Osteoblast (primary cell): ENCODE results near the gene GLI1. TPM values are rescaled to one million over a fixed set of nuclear protein-coding genes. Genes with fewer than 3 reads are reported as not detected.

Experiments used
- DNase-seq: peaks from one replicate; pipeline ENCODE4 v3.0.0; 2011; ENCODE audit warnings: low spot score, mixed read lengths; ENCODE audit not compliant: insufficient read length; ENCODE audit errors: missing footprints
- H2AFZ ChIP-seq: 2 replicates; pipeline ENCODE4 v1.6.0; 2011; ENCODE audit warnings: mild to moderate bottlenecking, low read length
- H3K27ac ChIP-seq: 2 replicates; pipeline ENCODE4 v1.5.1; 2011; ENCODE audit warnings: mild to moderate bottlenecking, low read depth, low read length, moderate library complexity
- H3K27me3 ChIP-seq: 2 replicates; pipeline ENCODE4 v1.6.0; 2012; ENCODE audit warnings: mild to moderate bottlenecking, control low read depth, inconsistent platforms, low read length, moderate library complexity; ENCODE audit not compliant: insufficient read depth
- H3K36me3 ChIP-seq: 2 replicates; pipeline ENCODE4 v1.5.1; 2011; ENCODE audit warnings: mild to moderate bottlenecking, low read length, control low read depth, moderate library complexity; ENCODE audit not compliant: insufficient read depth
- H3K4me1 ChIP-seq: 2 replicates; pipeline ENCODE4 v1.5.1; 2011; ENCODE audit warnings: mild to moderate bottlenecking, low read length, control low read depth, moderate library complexity; ENCODE audit not compliant: insufficient read depth
- H3K4me2 ChIP-seq: 2 replicates; pipeline ENCODE4 v1.6.0; 2011; ENCODE audit warnings: mild to moderate bottlenecking, low read length; ENCODE audit not compliant: insufficient read depth
- H3K4me3 ChIP-seq: fragments of 200-600 bp; sonication (generic); 3 replicates; pipeline ENCODE4 v1.5.1; 2012; ENCODE audit warnings: mild to moderate bottlenecking, low read length, inconsistent platforms; ENCODE audit not compliant: insufficient read depth
- H3K79me2 ChIP-seq: 2 replicates; pipeline ENCODE4 v1.6.0; 2012; ENCODE audit warnings: mild to moderate bottlenecking, low read length, control low read depth, inconsistent platforms; ENCODE audit not compliant: insufficient read depth
- H3K9me3 ChIP-seq: 2 replicates; pipeline ENCODE4 v1.5.1; 2011; ENCODE audit warnings: low read depth, low read length, control low read depth
- H4K20me1 ChIP-seq: 2 replicates; pipeline ENCODE4 v1.6.0; 2012; ENCODE audit warnings: mild to moderate bottlenecking, low read length, control low read depth; ENCODE audit not compliant: insufficient read depth
- total RNA-seq: library from RNA; depleted of rRNA; stranded (reverse); fragments of >200 nt; gene quantifications from 2 replicates; pipeline ENCODE4 v1.2.3, GENCODE V29; 2012
- TF ChIP-seq, protein P1 (sequence below): IDR thresholded peaks from 2 replicates; pipeline ENCODE4 v1.5.1; 2011; ENCODE audit warnings: mild to moderate bottlenecking, low read depth, low read length, moderate library complexity; ENCODE audit errors: extremely low read depth

The GLI1 gene
- total RNA-seq, 1 donor: 0.36 TPM

DNA sequence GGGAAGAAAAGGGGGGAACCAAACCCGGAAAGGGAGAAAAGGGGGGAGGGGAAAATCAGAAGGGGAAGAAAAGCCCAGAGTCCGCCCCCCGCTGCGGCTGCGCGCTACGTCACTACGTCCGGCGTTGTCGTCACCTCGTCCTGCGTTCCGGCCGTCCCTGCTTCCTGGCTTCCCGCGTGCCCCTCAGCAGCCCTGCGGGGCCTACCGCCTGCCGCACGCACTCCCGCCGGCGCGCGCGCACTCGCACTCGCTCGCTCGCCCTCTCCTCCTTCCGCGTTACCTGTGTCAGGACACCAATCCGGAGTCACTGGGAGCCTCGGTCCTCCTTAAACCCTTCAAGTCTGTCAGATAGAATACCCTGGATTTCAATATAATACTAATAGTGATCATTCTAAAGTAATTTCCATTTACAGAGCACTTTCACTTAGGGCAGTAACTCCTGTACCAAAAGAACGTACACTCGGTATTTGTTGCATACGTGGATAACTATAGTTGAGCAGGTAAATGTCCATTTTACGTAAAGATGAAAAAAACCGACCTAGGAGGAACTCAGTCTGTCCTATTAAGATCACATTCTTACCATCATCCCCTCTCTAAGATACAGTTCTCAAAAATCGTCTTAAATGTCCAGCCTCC, 28.5 kb upstream of the GLI1 start, which contains the start of gene R3HDM2:
Gene R3HDM2, minus strand, starts transcription at position 113 of the 636 bp plus-strand sequence. CDS start 120,615 bp downstream, outside the sequence.
- Histone ChIP-seq H3K79me2 (peaks cover 41% of the 10 kb centered on the region), H3K27me3 (no peaks in the 10 kb centered on the region), H3K36me3 (no peaks in the 10 kb centered on the region), H4K20me1 (no peaks in the 10 kb centered on the region), H3K4me2 (peak within 1 kb of the TSS; percentile 81), H3K4me3 (peak within 1 kb of the TSS; percentile 77), H3K9me3 (no peaks in the 10 kb centered on the region), H2AFZ (peak within 1 kb of the TSS; percentile 92), H3K4me1 (peaks cover 12% of the 10 kb centered on the region), H3K27ac (peak within 1 kb of the TSS; percentile 89)
- DNase-seq: peak; percentile 100
- TF ChIP-seq, protein P1, sequence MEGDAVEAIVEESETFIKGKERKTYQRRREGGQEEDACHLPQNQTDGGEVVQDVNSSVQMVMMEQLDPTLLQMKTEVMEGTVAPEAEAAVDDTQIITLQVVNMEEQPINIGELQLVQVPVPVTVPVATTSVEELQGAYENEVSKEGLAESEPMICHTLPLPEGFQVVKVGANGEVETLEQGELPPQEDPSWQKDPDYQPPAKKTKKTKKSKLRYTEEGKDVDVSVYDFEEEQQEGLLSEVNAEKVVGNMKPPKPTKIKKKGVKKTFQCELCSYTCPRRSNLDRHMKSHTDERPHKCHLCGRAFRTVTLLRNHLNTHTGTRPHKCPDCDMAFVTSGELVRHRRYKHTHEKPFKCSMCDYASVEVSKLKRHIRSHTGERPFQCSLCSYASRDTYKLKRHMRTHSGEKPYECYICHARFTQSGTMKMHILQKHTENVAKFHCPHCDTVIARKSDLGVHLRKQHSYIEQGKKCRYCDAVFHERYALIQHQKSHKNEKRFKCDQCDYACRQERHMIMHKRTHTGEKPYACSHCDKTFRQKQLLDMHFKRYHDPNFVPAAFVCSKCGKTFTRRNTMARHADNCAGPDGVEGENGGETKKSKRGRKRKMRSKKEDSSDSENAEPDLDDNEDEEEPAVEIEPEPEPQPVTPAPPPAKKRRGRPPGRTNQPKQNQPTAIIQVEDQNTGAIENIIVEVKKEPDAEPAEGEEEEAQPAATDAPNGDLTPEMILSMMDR: no peak

DNA sequence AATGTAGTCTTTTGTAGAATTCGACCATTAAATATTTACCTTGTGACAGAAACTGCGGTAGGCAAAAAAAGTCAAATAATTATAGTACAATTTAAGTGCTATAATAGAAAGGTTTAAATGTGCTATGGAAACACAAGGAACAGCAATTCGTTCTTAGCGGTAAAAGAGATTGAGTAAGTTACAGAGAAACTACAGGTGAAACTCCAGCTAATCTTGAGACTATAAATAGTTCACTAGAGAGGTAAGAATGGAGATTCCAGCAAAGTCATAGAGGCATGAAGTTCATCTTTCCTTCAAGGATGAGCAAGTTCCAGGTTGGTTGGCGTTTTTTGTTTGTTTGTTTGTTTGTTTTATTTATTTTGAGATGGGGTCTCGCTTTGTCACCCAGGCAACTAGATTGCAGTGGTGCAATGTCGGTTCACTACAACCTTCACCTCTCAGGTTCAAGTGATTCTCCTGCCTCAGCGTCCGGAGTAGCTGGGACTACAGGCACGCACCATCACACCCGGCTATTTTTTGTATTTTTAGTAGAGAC, 27.9 kb upstream of the GLI1 start:
- Histone ChIP-seq H3K27me3 (no peaks in the 10 kb centered on the region), H3K4me2 (peak overlapping the region; percentile 81), H3K4me3 (peak overlapping the region; percentile 77), H3K27ac (peak overlapping the region; percentile 89), H3K36me3 (no peaks in the 10 kb centered on the region), H3K79me2 (peaks cover 35% of the 10 kb centered on the region), H3K9me3 (no peaks in the 10 kb centered on the region), H2AFZ (peak overlapping the region; percentile 92), H3K4me1 (peaks cover 12% of the 10 kb centered on the region), H4K20me1 (no peaks in the 10 kb centered on the region)
- TF ChIP-seq, protein P1: no peak
- no peak for DNase-seq

DNA sequence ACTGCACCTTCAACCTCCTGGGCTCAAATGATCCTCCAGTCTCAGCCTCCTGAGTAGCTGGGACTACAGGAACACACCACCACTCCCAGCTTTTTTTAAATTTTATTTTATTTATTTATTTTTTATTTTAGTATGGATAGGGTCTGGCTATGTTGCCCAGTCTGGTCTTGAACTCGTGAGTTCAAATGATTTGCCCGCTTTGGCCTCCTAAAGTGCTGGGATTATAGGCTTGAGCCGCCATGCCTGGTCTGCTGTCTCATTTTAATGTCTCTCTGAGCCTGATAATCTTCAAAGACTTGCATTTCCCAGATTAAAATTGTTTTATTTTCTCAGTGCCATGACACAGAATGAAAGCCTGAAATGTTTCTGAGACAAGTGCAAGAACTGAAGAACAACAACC, 26.2 kb upstream of the GLI1 start:
- no peak for DNase-seq
- H3K36me3 ChIP-seq: no peaks in the 10 kb centered on the region
- H3K27me3 ChIP-seq: no peaks in the 10 kb centered on the region
- no peak overlapping the region for H2AFZ ChIP-seq
- H3K4me2 ChIP-seq: no peak overlapping the region
- H3K79me2 ChIP-seq: peaks cover 22% of the 10 kb centered on the region
- no peak overlapping the region for H3K27ac ChIP-seq
- TF ChIP-seq, protein P1: no peak
- peaks cover 12% of the 10 kb centered on the region for H3K4me1 ChIP-seq
- H3K9me3 ChIP-seq: no peaks in the 10 kb centered on the region
- H3K4me3 ChIP-seq: no peak overlapping the region
- no peaks in the 10 kb centered on the region for H4K20me1 ChIP-seq

DNA sequence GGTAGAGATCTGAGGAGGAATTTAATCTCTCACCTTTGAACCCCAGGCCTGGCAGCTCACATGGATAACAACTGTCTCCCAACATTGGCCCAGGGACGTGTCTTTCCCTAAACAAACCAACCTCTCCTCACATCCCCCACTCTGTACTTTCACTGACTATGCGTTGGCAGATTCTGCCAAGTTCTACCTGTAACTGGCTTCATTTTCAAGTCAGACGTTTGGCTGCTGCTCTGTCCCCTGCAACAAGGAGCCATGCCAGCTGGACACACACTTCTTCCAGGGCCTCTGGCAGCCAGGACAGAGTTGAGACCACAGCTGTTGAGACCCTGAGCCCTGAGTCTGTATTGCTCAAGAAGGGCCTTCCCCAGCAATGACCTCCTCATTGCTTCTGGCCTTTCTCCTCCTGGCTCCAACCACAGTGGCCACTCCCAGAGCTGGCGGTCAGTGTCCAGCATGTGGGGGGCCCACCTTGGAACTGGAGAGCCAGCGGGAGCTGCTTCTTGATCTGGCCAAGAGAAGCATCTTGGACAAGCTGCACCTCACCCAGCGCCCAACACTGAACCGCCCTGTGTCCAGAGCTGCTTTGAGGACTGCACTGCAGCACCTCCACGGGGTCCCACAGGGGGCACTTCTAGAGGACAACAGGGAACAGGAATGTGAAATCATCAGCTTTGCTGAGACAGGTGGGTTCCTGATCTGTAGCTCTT, 24.9 kb upstream of the GLI1 start, which contains the start of gene INHBC:
Gene INHBC, plus strand, starts transcription at position 268 of the 707 bp plus-strand sequence. Its CDS starts 103 bp downstream, at position 371.
- Histone ChIP-seq H3K9me3 (no peaks in the 10 kb centered on the region), H3K79me2 (peaks cover 9% of the 10 kb centered on the region), H3K4me2 (no peak within 1 kb of the TSS), H2AFZ (peak within 1 kb of the TSS; percentile 62), H4K20me1 (no peaks in the 10 kb centered on the region), H3K4me3 (no peak within 1 kb of the TSS), H3K27ac (no peak within 1 kb of the TSS), H3K36me3 (no peaks in the 10 kb centered on the region), H3K27me3 (no peaks in the 10 kb centered on the region), H3K4me1 (peaks cover 6% of the 10 kb centered on the region)
- no peak for DNase-seq
- TF ChIP-seq, protein P1: no peak
